Neural cell (in vitro differentiated cells): ENCODE measurements around the gene THADA. TPM values are rescaled to one million over a fixed set of nuclear protein-coding genes. Genes with fewer than 3 reads are reported as not detected.

Source experiments
- H2AFZ ChIP-seq: fragments of 200-600, 300-800 bp; sonication (generic), shearing (Covaris generic); 2 replicates; pipeline ENCODE4 v1.6.0; 2014; ENCODE audit warnings: low read depth, mild to moderate bottlenecking, antibody characterized with exemption, low read length, moderate library complexity
- H3F3A ChIP-seq: fragments of 200-600 bp; shearing (Covaris generic); 2 replicates; pipeline ENCODE4 v1.6.1; 2016; ENCODE audit warnings: mild to moderate bottlenecking, moderate library complexity, mixed read lengths, antibody characterized with exemption, low read length; ENCODE audit not compliant: insufficient read depth, poor library complexity, severe bottlenecking
- H3K27ac ChIP-seq: fragments of 200-600, 300-800 bp; sonication (generic), shearing (Covaris generic); 2 replicates; pipeline ENCODE4 v1.5.1; 2014; ENCODE audit warnings: mild to moderate bottlenecking, low read length, moderate library complexity
- H3K27me3 ChIP-seq: fragments of 300-800, 200-600 bp; sonication (generic), shearing (Covaris generic); 2 replicates; pipeline ENCODE4 v1.6.0; 2014; ENCODE audit warnings: mild to moderate bottlenecking, low read depth, low read length, moderate library complexity; ENCODE audit not compliant: insufficient read depth
- H3K36me3 ChIP-seq: fragments of 300-800, 200-600 bp; sonication (generic), shearing (Covaris generic); 2 replicates; pipeline ENCODE4 v1.5.1; 2014; ENCODE audit warnings: mild to moderate bottlenecking, antibody characterized with exemption, low read length, moderate library complexity; ENCODE audit not compliant: insufficient read depth
- H3K4me2 ChIP-seq: fragments of 300-800, 200-600 bp; sonication (generic), shearing (Covaris generic); 2 replicates; pipeline ENCODE4 v1.6.0; 2014; ENCODE audit warnings: mild to moderate bottlenecking, low read length
- H3K4me3 ChIP-seq: fragments of 300-800, 200-600 bp; sonication (generic), shearing (Covaris generic); 2 replicates; pipeline ENCODE4 v1.5.1; 2014; ENCODE audit warnings: mild to moderate bottlenecking, low read length, moderate library complexity
- H3K79me2 ChIP-seq: fragments of 200-600 bp; shearing (Covaris generic); replicated peaks from 2 replicates; pipeline ENCODE4 v1.6.0; 2014; ENCODE audit warnings: mild to moderate bottlenecking, low read length, moderate library complexity; ENCODE audit not compliant: insufficient read depth
- H3K9ac ChIP-seq: fragments of 300-800, 200-600 bp; sonication (generic), shearing (Covaris generic); 2 replicates; pipeline ENCODE4 v1.6.1; 2016; ENCODE audit warnings: mild to moderate bottlenecking, low read length, mixed read lengths
- H3K9me2 ChIP-seq: fragments of 200-600 bp; shearing (Covaris generic); 2 replicates; pipeline ENCODE4 v1.6.1; 2016; ENCODE audit warnings: mild to moderate bottlenecking, low read length, mixed read lengths; ENCODE audit not compliant: insufficient read depth
- H3K9me3 ChIP-seq: fragments of 200-600, 300-800 bp; sonication (generic), shearing (Covaris generic); 2 replicates; pipeline ENCODE4 v1.6.1; 2016; ENCODE audit warnings: mild to moderate bottlenecking, mixed run types, low read length, moderate library complexity, mixed read lengths
- H4K20me1 ChIP-seq: fragments of 200-600 bp; shearing (Covaris generic); 2 replicates; pipeline ENCODE4 v1.6.1; 2016; ENCODE audit warnings: mild to moderate bottlenecking, mixed run types; ENCODE audit not compliant: insufficient read depth
- CTCF ChIP-seq: fragments of 450-650 bp; IDR thresholded peaks from 2 replicates; pipeline ENCODE4 v1.5.1; 2014; ENCODE audit warnings: antibody characterized with exemption, mild to moderate bottlenecking, moderate library complexity; ENCODE audit not compliant: poor library complexity, severe bottlenecking
- EP300 ChIP-seq: fragments of 450-650 bp; conservative IDR thresholded peaks from 2 replicates; pipeline ENCODE4 v1.6.1; 2014; ENCODE audit warnings: antibody characterized with exemption, mild to moderate bottlenecking, moderate library complexity; ENCODE audit not compliant: poor library complexity, severe bottlenecking
- EZH2 ChIP-seq: fragments of 200-600, 300-800 bp; shearing (Covaris generic), sonication (generic); IDR thresholded peaks from 2 replicates; pipeline ENCODE4 v1.6.1; 2014; ENCODE audit warnings: antibody characterized with exemption, low read length, borderline replicate concordance, mild to moderate bottlenecking; ENCODE audit not compliant: insufficient read depth, poor library complexity, severe bottlenecking
- MXI1 ChIP-seq: fragments of 450-650 bp; conservative IDR thresholded peaks from 2 replicates; pipeline ENCODE4 v1.6.1; 2014; ENCODE audit warnings: antibody characterized with exemption, mild to moderate bottlenecking; ENCODE audit not compliant: poor library complexity, severe bottlenecking
- POLR2AphosphoS5 ChIP-seq: IDR thresholded peaks from 2 replicates; pipeline ENCODE4 v1.6.1; 2012
- RAD21 ChIP-seq: fragments of 450-650 bp; conservative IDR thresholded peaks from 2 replicates; pipeline ENCODE4 v1.6.1; 2014; ENCODE audit warnings: antibody characterized with exemption, mild to moderate bottlenecking, moderate library complexity
- REST ChIP-seq: IDR thresholded peaks from 2 replicates; pipeline ENCODE4 v1.6.1; 2012; ENCODE audit warnings: borderline replicate concordance
- SMC3 ChIP-seq: fragments of 450-650 bp; conservative IDR thresholded peaks from 2 replicates; pipeline ENCODE4 v1.6.1; 2014; ENCODE audit warnings: antibody characterized with exemption, mild to moderate bottlenecking, moderate library complexity; ENCODE audit not compliant: poor library complexity
- TAF1 ChIP-seq: IDR thresholded peaks from 2 replicates; pipeline ENCODE4 v1.6.1; 2012; ENCODE audit warnings: low read depth
- polyA plus RNA-seq: library from polyadenylated mRNA; depleted of rRNA; stranded (reverse); fragments of >200 nt; gene quantifications from 2 replicates; pipeline ENCODE4 v1.2.3, GENCODE V29; 2014

Gene THADA
- polyA plus RNA-seq, 1 donor from 2014 or later = 8.5 TPM

GRCh38 chr2:43293744-43294695 is 301.8 kb downstream of the THADA start:
- no peaks in the 10 kb centered on the region for H3F3A ChIP-seq
- H2AFZ ChIP-seq = no peak overlapping the region
- no peaks in the 10 kb centered on the region for H3K36me3 ChIP-seq
- H3K79me2 ChIP-seq = no peaks in the 10 kb centered on the region
- H4K20me1 ChIP-seq = no peaks in the 10 kb centered on the region
- H3K4me2 ChIP-seq = no peak overlapping the region
- no peaks in the 10 kb centered on the region for H3K9me2 ChIP-seq
- H3K27me3 ChIP-seq = no peaks in the 10 kb centered on the region
- no peak for TF ChIP-seq RAD21
- TF ChIP-seq TAF1 = no peak
- TF ChIP-seq EZH2 = no peak
- no peak for TF ChIP-seq EP300
- TF ChIP-seq REST = no peak
- TF ChIP-seq MXI1 = no peak
- no peak for TF ChIP-seq SMC3
- TF ChIP-seq CTCF = no peak
- TF ChIP-seq POLR2AphosphoS5 = no peak
- no peak overlapping the region for H3K4me3 ChIP-seq
- H3K9ac ChIP-seq = no peak overlapping the region
- H3K27ac ChIP-seq = no peak overlapping the region
- no peaks in the 10 kb centered on the region for H3K9me3 ChIP-seq

- no peaks in the 10 kb centered on the region for H3K79me2 ChIP-seq
- H3F3A ChIP-seq = no peaks in the 10 kb centered on the region
- H4K20me1 ChIP-seq = no peaks in the 10 kb centered on the region
- H3K4me3 ChIP-seq = no peak overlapping the region
- no peaks in the 10 kb centered on the region for H3K36me3 ChIP-seq
- H3K27ac ChIP-seq = no peak overlapping the region
- no peaks in the 10 kb centered on the region for H3K9me3 ChIP-seq
- no peaks in the 10 kb centered on the region for H3K9me2 ChIP-seq
- no peaks in the 10 kb centered on the region for H3K27me3 ChIP-seq
- no peak overlapping the region for H2AFZ ChIP-seq
- H3K9ac ChIP-seq = no peak overlapping the region
- no peak for TF ChIP-seq EZH2
- no peak for TF ChIP-seq RAD21
- no peak for TF ChIP-seq EP300
- no peak overlapping the region for H3K4me2 ChIP-seq
These were observed 302.7 kb downstream of the THADA start for GRCh38 chr2:43292851-43293743.
